OCI-LY3 (cell line): ENCODE measurements around the gene LDAF1.
"Not testable (repeated sequence)": the region's sequence is repeated elsewhere in the genome, so short reads cannot be mapped to it uniquely, and the experiment has no call there.

ENCODE experiments used
- H2AFZ ChIP-seq: fragments of 200-600, 300-600 bp; shearing (Covaris generic); 2 replicates; pipeline ENCODE4 v1.6.0; 2014; ENCODE audit warnings: antibody characterized with exemption, low read depth, low read length
- H3K27ac ChIP-seq: fragments of 200-600, 300-600 bp; sonication (generic); 2 replicates; pipeline ENCODE4 v1.5.1; 2014; ENCODE audit warnings: mild to moderate bottlenecking, low read length, moderate library complexity, mixed read lengths
- H3K27me3 ChIP-seq: fragments of 200-600, 300-600 bp; sonication (generic); 2 replicates; pipeline ENCODE4 v1.6.1; 2014; ENCODE audit warnings: low read depth, low read length, mixed read lengths
- H3K36me3 ChIP-seq: fragments of 200-600, 300-600 bp; sonication (generic); replicated peaks from 2 replicates; pipeline ENCODE3; 2014; ENCODE audit warnings: low read depth, low read length, mixed read lengths
- H3K4me1 ChIP-seq: fragments of 300-600, 200-600 bp; sonication (generic); 2 replicates; pipeline ENCODE4 v1.6.1; 2014; ENCODE audit warnings: low read length, mixed read lengths
- H3K4me2 ChIP-seq: fragments of 200-600, 300-600 bp; sonication (generic); 2 replicates; pipeline ENCODE4 v1.6.1; 2014; ENCODE audit warnings: low read length, mixed read lengths
- H3K4me3 ChIP-seq: fragments of 300-600, 200-600 bp; sonication (generic); 2 replicates; pipeline ENCODE4 v1.5.1; 2014; ENCODE audit warnings: antibody characterized with exemption, mild to moderate bottlenecking, low read length, moderate library complexity
- H3K79me2 ChIP-seq: fragments of 300-600, 200-600 bp; shearing (Covaris generic); 2 replicates; pipeline ENCODE4 v1.6.1; 2014; ENCODE audit warnings: mild to moderate bottlenecking, low read length, mixed read lengths
- H3K9ac ChIP-seq: fragments of 300-600, 200-600 bp; shearing (Covaris generic); 2 replicates; pipeline ENCODE4 v1.6.0; 2014; ENCODE audit warnings: mild to moderate bottlenecking, low read length, moderate library complexity
- H3K9me3 ChIP-seq: fragments of 200-600, 300-600 bp; shearing (Covaris generic); 2 replicates; pipeline ENCODE4 v1.6.1; 2014; ENCODE audit warnings: low read length, mixed read lengths; ENCODE audit not compliant: insufficient read depth
- H4K20me1 ChIP-seq: fragments of 200-600, 300-600 bp; sonication (generic); 2 replicates; pipeline ENCODE4 v1.6.1; 2016; ENCODE audit warnings: low read length, mixed read lengths; ENCODE audit not compliant: insufficient read depth
- EZH2phosphoT487 ChIP-seq: fragments of 200-600 bp; shearing (Covaris generic); IDR thresholded peaks from 2 replicates; pipeline ENCODE4 v1.6.1; 2018; ENCODE audit warnings: antibody characterized with exemption, mixed run types, low read depth
- TF ChIP-seq, protein P1 (sequence below): fragments of 200-600, 300-600 bp; sonication (generic); IDR thresholded peaks from 2 replicates; pipeline ENCODE4 v1.5.1; 2014; ENCODE audit warnings: antibody characterized with exemption, low read length, low read depth

Gene LDAF1

DNA sequence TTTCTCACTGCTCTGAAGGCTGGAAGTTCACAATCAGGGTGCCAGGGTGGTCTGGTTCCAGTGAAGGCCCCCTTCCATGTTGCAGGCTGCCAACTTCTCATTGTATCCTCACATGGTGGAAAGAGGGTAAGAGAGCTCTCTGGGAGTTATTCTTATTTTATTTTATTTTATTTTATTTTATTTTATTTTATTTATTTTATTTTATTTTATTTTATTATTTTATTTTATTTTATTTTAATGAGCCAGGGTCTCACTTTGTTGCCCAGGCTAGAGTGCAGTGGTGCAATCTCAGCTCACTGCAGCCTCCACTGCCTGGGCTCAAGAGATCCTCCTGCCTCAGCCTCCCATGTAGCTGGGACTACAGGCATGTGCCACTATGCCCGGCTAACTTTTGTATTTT, 2.5 kb upstream of the LDAF1 start:
- not testable (repeated sequence) for H3K4me2 ChIP-seq, H2AFZ ChIP-seq, H3K4me3 ChIP-seq, H3K27me3 ChIP-seq, H3K9ac ChIP-seq, H3K36me3 ChIP-seq, H4K20me1 ChIP-seq, H3K27ac ChIP-seq, H3K9me3 ChIP-seq
- Histone ChIP-seq H3K79me2 (peaks cover 14% of the 10 kb centered on the region), H3K4me1 (peaks cover 17% of the 10 kb centered on the region)

- Histone ChIP-seq H3K27me3 (no peaks in the 10 kb centered on the region), H3K4me2 (no peak overlapping the region), H3K27ac (no peak overlapping the region), H3K36me3 (peaks cover 12% of the 10 kb centered on the region), H3K9me3 (no peaks in the 10 kb centered on the region), H3K4me1 (peaks cover 17% of the 10 kb centered on the region), H3K4me3 (no peak overlapping the region), H3K79me2 (peaks cover 14% of the 10 kb centered on the region), H4K20me1 (peaks cover 8% of the 10 kb centered on the region; the same call in 1 of the 2 replicates), H3K9ac (no peak overlapping the region), H2AFZ (no peak overlapping the region)
- TF ChIP-seq, protein P1, sequence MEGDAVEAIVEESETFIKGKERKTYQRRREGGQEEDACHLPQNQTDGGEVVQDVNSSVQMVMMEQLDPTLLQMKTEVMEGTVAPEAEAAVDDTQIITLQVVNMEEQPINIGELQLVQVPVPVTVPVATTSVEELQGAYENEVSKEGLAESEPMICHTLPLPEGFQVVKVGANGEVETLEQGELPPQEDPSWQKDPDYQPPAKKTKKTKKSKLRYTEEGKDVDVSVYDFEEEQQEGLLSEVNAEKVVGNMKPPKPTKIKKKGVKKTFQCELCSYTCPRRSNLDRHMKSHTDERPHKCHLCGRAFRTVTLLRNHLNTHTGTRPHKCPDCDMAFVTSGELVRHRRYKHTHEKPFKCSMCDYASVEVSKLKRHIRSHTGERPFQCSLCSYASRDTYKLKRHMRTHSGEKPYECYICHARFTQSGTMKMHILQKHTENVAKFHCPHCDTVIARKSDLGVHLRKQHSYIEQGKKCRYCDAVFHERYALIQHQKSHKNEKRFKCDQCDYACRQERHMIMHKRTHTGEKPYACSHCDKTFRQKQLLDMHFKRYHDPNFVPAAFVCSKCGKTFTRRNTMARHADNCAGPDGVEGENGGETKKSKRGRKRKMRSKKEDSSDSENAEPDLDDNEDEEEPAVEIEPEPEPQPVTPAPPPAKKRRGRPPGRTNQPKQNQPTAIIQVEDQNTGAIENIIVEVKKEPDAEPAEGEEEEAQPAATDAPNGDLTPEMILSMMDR: peak; percentile 78
- no peak for TF ChIP-seq EZH2phosphoT487
Observed at GRCh38 chr16:21156767-21157467, 1.6 kb upstream of the LDAF1 start.

DNA sequence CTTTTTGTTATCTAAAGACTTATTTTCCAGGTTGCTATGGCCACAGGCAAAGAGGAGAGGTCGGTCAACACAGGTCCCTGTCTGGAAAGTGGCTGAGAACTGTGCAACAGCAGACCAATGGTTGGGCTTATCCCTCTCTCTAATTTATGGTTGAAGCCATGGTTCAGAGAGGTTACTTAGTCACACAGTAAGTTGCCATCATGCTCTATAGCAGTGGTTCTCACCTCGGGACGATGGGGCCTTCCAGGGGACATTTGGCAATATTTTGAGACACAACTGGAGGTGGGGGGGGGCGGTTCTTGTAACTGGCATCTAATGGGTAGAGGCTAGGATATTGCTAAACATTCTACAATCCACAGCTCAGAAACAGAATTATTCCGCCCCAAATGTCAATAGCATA, 842 bp upstream of the LDAF1 start:
- H3K4me3 ChIP-seq: peak overlapping the region; percentile 91
- H3K79me2 ChIP-seq: peaks cover 14% of the 10 kb centered on the region
- peak overlapping the region; percentile 99 for H3K4me2 ChIP-seq
- peak overlapping the region; percentile 75; the same call in 1 of the 2 replicates for H3K9ac ChIP-seq
- no peaks in the 10 kb centered on the region for H3K27me3 ChIP-seq
- TF ChIP-seq, protein P1: no peak
- no peak for TF ChIP-seq EZH2phosphoT487
- peaks cover 17% of the 10 kb centered on the region for H3K4me1 ChIP-seq
- 0 out of 2 replicates have a peak overlapping the region, but pooled peaks have one; percentile 88 for H2AFZ ChIP-seq
- no peak overlapping the region for H3K27ac ChIP-seq
- H3K9me3 ChIP-seq: no peaks in the 10 kb centered on the region
- H3K36me3 ChIP-seq: peaks cover 17% of the 10 kb centered on the region
- H4K20me1 ChIP-seq: peaks cover 8% of the 10 kb centered on the region; the same call in 1 of the 2 replicates

GRCh38 chr16:21159281-21159951, 942 bp downstream of the LDAF1 start:
- Histone ChIP-seq H3K27ac (peak overlapping the region; percentile 53), H3K9ac (peak overlapping the region; percentile 75), H3K9me3 (no peaks in the 10 kb centered on the region), H3K4me3 (peak overlapping the region; percentile 91), H2AFZ (peak overlapping the region; percentile 71; the same call in 1 of the 2 replicates), H3K4me2 (peak overlapping the region; percentile 99), H3K36me3 (peaks cover 28% of the 10 kb centered on the region), H3K79me2 (peaks cover 14% of the 10 kb centered on the region), H4K20me1 (peaks cover 8% of the 10 kb centered on the region; the same call in 1 of the 2 replicates), H3K27me3 (no peaks in the 10 kb centered on the region), H3K4me1 (peaks cover 17% of the 10 kb centered on the region)
- no peak for TF ChIP-seq EZH2phosphoT487
- TF ChIP-seq, protein P1: no peak
